SJCRH30 (cell line): ENCODE measurements around the gene FOXD3. TPM values are rescaled to one million over a fixed set of nuclear protein-coding genes. Genes with fewer than 3 reads are reported as not detected.

ENCODE experiments used
- DNase-seq, 2 experiments: peaks; one replicate each; pipeline ENCODE4 v3.0.0-alpha.2; 2015 to 2020
- H3K27ac ChIP-seq: fragments of 250-450 bp; sonication (Bioruptor Pico); 2 replicates; pipeline ENCODE4 v1.5.1; 2020; ENCODE audit warnings: mild to moderate bottlenecking, moderate library complexity
- H3K27me3 ChIP-seq: fragments of 250-450 bp; sonication (Bioruptor Pico); 2 replicates; pipeline ENCODE4 v1.5.1; 2020; ENCODE audit warnings: mild to moderate bottlenecking, moderate library complexity
- H3K36me3 ChIP-seq: fragments of 250-450 bp; sonication (Bioruptor Pico); 2 replicates; pipeline ENCODE4 v1.5.1; 2020; ENCODE audit warnings: mild to moderate bottlenecking, moderate library complexity
- H3K4me1 ChIP-seq: fragments of 250-450 bp; sonication (Bioruptor Pico); 2 replicates; pipeline ENCODE4 v1.5.1; 2020; ENCODE audit warnings: mild to moderate bottlenecking, moderate library complexity
- H3K4me3 ChIP-seq: fragments of 250-450 bp; sonication (Bioruptor Pico); 2 replicates; pipeline ENCODE4 v1.5.1; 2020; ENCODE audit warnings: mild to moderate bottlenecking, moderate library complexity
- H3K9me3 ChIP-seq: fragments of 250-450 bp; sonication (Bioruptor Pico); replicated peaks from 2 replicates; pipeline ENCODE4 v1.5.1; 2020; ENCODE audit warnings: mild to moderate bottlenecking, moderate library complexity
- total RNA-seq: library from RNA; depleted of rRNA; stranded (reverse); fragments of >200 nt; shearing (Covaris generic); gene quantifications from 2 replicates; pipeline ENCODE4 v1.2.3, GENCODE V29; 2014; rRNA removed

Gene FOXD3
- 0.18 and 0.55 TPM in 2 replicates for total RNA-seq

GRCh38 chr1:63322114-63322943, at the start of gene FOXD3:
Gene FOXD3 (plus strand): TSS chr1:63322567. CDS start chr1:63323059, 492 bp downstream.
- Histone ChIP-seq H3K27me3 (no peaks in the 10 kb centered on the region; the same call in 1 of the 2 replicates), H3K4me3 (peak within 1 kb of the TSS; percentile 83)

GRCh38 chr1:63272811-63273210, 49.6 kb upstream of the FOXD3 start:
- Histone ChIP-seq H3K9me3 (no peaks in the 10 kb centered on the region), H3K27me3 (peaks cover 2% of the 10 kb centered on the region; the same call in 1 of the 2 replicates), H3K4me3 (no peak overlapping the region), H3K27ac (no peak overlapping the region), H3K36me3 (no peaks in the 10 kb centered on the region), H3K4me1 (no peaks in the 10 kb centered on the region)
- no peak for DNase-seq

More at GRCh38 chr1:63322114-63322943, at the start of gene FOXD3:
- DNase-seq: peak; percentile 68 to 78
- H3K36me3 ChIP-seq: no peaks in the 10 kb centered on the region
- H3K4me1 ChIP-seq: no peaks in the 10 kb centered on the region
- no peaks in the 10 kb centered on the region; the same call in 1 of the 2 replicates for H3K9me3 ChIP-seq
- no peak within 1 kb of the TSS; the same call in 1 of the 2 replicates for H3K27ac ChIP-seq

- DNase-seq: no peak
- no peaks in the 10 kb centered on the region for H3K36me3 ChIP-seq
These were observed 48.0 kb upstream of the FOXD3 start for GRCh38 chr1:63274371-63274770.

GRCh38 chr1:63274979-63275378, 47.4 kb upstream of the FOXD3 start:
- Histone ChIP-seq H3K36me3 (no peaks in the 10 kb centered on the region), H3K4me1 (no peaks in the 10 kb centered on the region)
- no peak for DNase-seq

More at GRCh38 chr1:63274371-63274770, 48.0 kb upstream of the FOXD3 start:
- Histone ChIP-seq H3K4me3 (no peak overlapping the region), H3K4me1 (no peaks in the 10 kb centered on the region), H3K27me3 (peaks cover 2% of the 10 kb centered on the region; the same call in 1 of the 2 replicates), H3K9me3 (no peaks in the 10 kb centered on the region), H3K27ac (no peak overlapping the region)

GRCh38 chr1:63276624-63277023, 45.7 kb upstream of the FOXD3 start:
- Histone ChIP-seq H3K27ac (no peak overlapping the region), H3K4me3 (no peak overlapping the region), H3K4me1 (no peaks in the 10 kb centered on the region), H3K36me3 (no peaks in the 10 kb centered on the region), H3K9me3 (no peaks in the 10 kb centered on the region), H3K27me3 (peaks cover 2% of the 10 kb centered on the region; the same call in 1 of the 2 replicates)
- no peak for DNase-seq

More at GRCh38 chr1:63274979-63275378, 47.4 kb upstream of the FOXD3 start:
- Histone ChIP-seq H3K4me3 (no peak overlapping the region), H3K9me3 (no peaks in the 10 kb centered on the region), H3K27me3 (peaks cover 2% of the 10 kb centered on the region; the same call in 1 of the 2 replicates), H3K27ac (no peak overlapping the region)

GRCh38 chr1:63277195-63278192, 44.9 kb upstream of the FOXD3 start:
- Histone ChIP-seq H3K9me3 (no peaks in the 10 kb centered on the region), H3K4me3 (no peak overlapping the region), H3K27ac (no peak overlapping the region), H3K36me3 (no peaks in the 10 kb centered on the region), H3K4me1 (no peaks in the 10 kb centered on the region), H3K27me3 (peaks cover 2% of the 10 kb centered on the region; the same call in 1 of the 2 replicates)
- DNase-seq: no peak

- H3K4me1 ChIP-seq: no peaks in the 10 kb centered on the region
- H3K9me3 ChIP-seq: no peaks in the 10 kb centered on the region
- H3K36me3 ChIP-seq: no peaks in the 10 kb centered on the region
- H3K4me3 ChIP-seq: no peak overlapping the region
- DNase-seq: no peak
- no peaks in the 10 kb centered on the region for H3K27me3 ChIP-seq
- no peak overlapping the region for H3K27ac ChIP-seq
These were observed 40.6 kb upstream of the FOXD3 start for GRCh38 chr1:63281753-63282152.

GRCh38 chr1:63289135-63289534, 33.2 kb upstream of the FOXD3 start:
- H3K27ac ChIP-seq: no peak overlapping the region
- no peaks in the 10 kb centered on the region for H3K36me3 ChIP-seq
- no peak for DNase-seq
- no peaks in the 10 kb centered on the region; the same call in 1 of the 2 replicates for H3K9me3 ChIP-seq
- no peaks in the 10 kb centered on the region; the same call in 1 of the 2 replicates for H3K27me3 ChIP-seq
- H3K4me1 ChIP-seq: no peaks in the 10 kb centered on the region
- no peak overlapping the region for H3K4me3 ChIP-seq

- Histone ChIP-seq H3K4me1 (no peaks in the 10 kb centered on the region), H3K4me3 (no peak overlapping the region), H3K27ac (no peak overlapping the region), H3K36me3 (no peaks in the 10 kb centered on the region), H3K27me3 (no peaks in the 10 kb centered on the region; the same call in none of the 2 replicates), H3K9me3 (no peaks in the 10 kb centered on the region)
- no peak for DNase-seq
These were observed 27.4 kb upstream of the FOXD3 start for GRCh38 chr1:63294803-63295594.

GRCh38 chr1:63304410-63304809, 18.0 kb upstream of the FOXD3 start:
- no peak overlapping the region for H3K27ac ChIP-seq
- no peak for DNase-seq
- no peaks in the 10 kb centered on the region for H3K4me1 ChIP-seq
- no peaks in the 10 kb centered on the region for H3K36me3 ChIP-seq
- H3K27me3 ChIP-seq: no peaks in the 10 kb centered on the region
- H3K4me3 ChIP-seq: no peak overlapping the region
- H3K9me3 ChIP-seq: no peaks in the 10 kb centered on the region

GRCh38 chr1:63305043-63305442, 17.3 kb upstream of the FOXD3 start:
- no peaks in the 10 kb centered on the region for H3K4me1 ChIP-seq
- H3K36me3 ChIP-seq: no peaks in the 10 kb centered on the region
- H3K27me3 ChIP-seq: no peaks in the 10 kb centered on the region
- no peak for DNase-seq
- no peaks in the 10 kb centered on the region for H3K9me3 ChIP-seq
- H3K4me3 ChIP-seq: no peak overlapping the region
- H3K27ac ChIP-seq: no peak overlapping the region

GRCh38 chr1:63307196-63307794, 15.1 kb upstream of the FOXD3 start:
- no peak for DNase-seq
- no peak overlapping the region for H3K4me3 ChIP-seq

GRCh38 chr1:63316598-63316983, 5.8 kb upstream of the FOXD3 start:
- no peaks in the 10 kb centered on the region for H3K36me3 ChIP-seq
- no peak overlapping the region for H3K4me3 ChIP-seq
- no peaks in the 10 kb centered on the region for H3K27me3 ChIP-seq
- no peaks in the 10 kb centered on the region for H3K4me1 ChIP-seq
- DNase-seq: no peak
- no peaks in the 10 kb centered on the region for H3K9me3 ChIP-seq
- no peak overlapping the region for H3K27ac ChIP-seq

More at GRCh38 chr1:63307196-63307794, 15.1 kb upstream of the FOXD3 start:
- no peaks in the 10 kb centered on the region for H3K36me3 ChIP-seq
- H3K27ac ChIP-seq: no peak overlapping the region
- no peaks in the 10 kb centered on the region for H3K27me3 ChIP-seq
- H3K9me3 ChIP-seq: no peaks in the 10 kb centered on the region
- H3K4me1 ChIP-seq: no peaks in the 10 kb centered on the region
